MM.1S (cell line): ENCODE measurements around the gene EVA1A.

ENCODE experiments used
- CTCF ChIP-seq: fragments of 300-600 bp; sonication (generic); IDR thresholded peaks from 2 replicates; pipeline ENCODE4 v1.5.1; 2016; ENCODE audit warnings: antibody characterized with exemption, low read length, mixed read lengths
- EZH2 ChIP-seq: fragments of 300-600 bp; sonication (generic); optimal IDR thresholded peaks from 2 replicates; pipeline ENCODE3; 2017; ENCODE audit warnings: low read depth, mild to moderate bottlenecking, antibody characterized with exemption, low read length, mixed read lengths
- EZH2phosphoT487 ChIP-seq: fragments of 300-600 bp; sonication (generic); IDR thresholded peaks from 2 replicates; pipeline ENCODE4 v1.6.1; 2018; ENCODE audit warnings: antibody characterized with exemption, low read length

DNA sequence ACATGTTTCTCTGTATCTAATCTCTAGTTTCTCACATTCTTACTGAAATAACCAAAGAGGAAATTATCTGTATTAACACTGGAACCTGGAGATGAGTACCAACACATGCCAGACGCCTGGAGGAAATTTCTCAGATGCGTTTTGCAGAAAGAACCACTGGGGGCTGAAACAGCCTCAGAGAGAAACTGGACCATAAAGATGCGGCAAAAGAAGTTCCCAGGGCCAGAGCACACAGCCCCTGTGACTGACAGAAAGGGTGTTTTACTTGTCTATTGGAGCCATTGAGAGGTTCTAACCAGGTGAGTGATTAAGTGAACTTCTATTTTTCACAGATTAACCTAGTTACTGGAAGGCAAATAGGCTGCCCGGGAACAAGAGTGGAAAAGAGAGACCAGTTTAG, 103.9 kb downstream of the EVA1A start:
- TF ChIP-seq CTCF (no peak), EZH2 (no peak), EZH2phosphoT487 (no peak)
